ENCODE data around the gene EFCAB6. TPM values are rescaled to one million over a fixed set of nuclear protein-coding genes. Genes with fewer than 3 reads are reported as not detected.

Gene EFCAB6, protein sequence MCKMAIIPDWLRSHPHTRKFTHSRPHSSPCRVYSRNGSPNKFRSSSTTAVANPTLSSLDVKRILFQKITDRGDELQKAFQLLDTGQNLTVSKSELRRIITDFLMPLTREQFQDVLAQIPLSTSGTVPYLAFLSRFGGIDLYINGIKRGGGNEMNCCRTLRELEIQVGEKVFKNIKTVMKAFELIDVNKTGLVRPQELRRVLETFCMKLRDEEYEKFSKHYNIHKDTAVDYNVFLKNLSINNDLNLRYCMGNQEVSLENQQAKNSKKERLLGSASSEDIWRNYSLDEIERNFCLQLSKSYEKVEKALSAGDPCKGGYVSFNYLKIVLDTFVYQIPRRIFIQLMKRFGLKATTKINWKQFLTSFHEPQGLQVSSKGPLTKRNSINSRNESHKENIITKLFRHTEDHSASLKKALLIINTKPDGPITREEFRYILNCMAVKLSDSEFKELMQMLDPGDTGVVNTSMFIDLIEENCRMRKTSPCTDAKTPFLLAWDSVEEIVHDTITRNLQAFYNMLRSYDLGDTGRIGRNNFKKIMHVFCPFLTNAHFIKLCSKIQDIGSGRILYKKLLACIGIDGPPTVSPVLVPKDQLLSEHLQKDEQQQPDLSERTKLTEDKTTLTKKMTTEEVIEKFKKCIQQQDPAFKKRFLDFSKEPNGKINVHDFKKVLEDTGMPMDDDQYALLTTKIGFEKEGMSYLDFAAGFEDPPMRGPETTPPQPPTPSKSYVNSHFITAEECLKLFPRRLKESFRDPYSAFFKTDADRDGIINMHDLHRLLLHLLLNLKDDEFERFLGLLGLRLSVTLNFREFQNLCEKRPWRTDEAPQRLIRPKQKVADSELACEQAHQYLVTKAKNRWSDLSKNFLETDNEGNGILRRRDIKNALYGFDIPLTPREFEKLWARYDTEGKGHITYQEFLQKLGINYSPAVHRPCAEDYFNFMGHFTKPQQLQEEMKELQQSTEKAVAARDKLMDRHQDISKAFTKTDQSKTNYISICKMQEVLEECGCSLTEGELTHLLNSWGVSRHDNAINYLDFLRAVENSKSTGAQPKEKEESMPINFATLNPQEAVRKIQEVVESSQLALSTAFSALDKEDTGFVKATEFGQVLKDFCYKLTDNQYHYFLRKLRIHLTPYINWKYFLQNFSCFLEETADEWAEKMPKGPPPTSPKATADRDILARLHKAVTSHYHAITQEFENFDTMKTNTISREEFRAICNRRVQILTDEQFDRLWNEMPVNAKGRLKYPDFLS (N-terminal part only)
- 1.1 TPM for total RNA-seq
- 1.4 TPM for polyA plus RNA-seq
- long read RNA-seq, donor 1 = 0 reads
- long read RNA-seq, donor 2 = 0 reads
- long read RNA-seq, donor 3 = 0 reads
- long read RNA-seq, donor 4 = 0 reads
- long read RNA-seq, donor 5 = 0 reads
- long read RNA-seq, donor 6 = 0 reads
- long read RNA-seq, donor 7, partial matches to known transcripts = 121 of 121 reads
- long read RNA-seq, donor 7, other reads (novel, unspliced or antisense) = 0 of 121 reads
- long read RNA-seq, donor 8 = 0 reads
- long read RNA-seq, donor 9, partial matches to known transcripts = 46 of 46 reads
- long read RNA-seq, donor 9, other reads (novel, unspliced or antisense) = 0 of 46 reads
- long read RNA-seq, donor 10 = 0 reads

- Histone ChIP-seq H3K27me3 (ENCODE audit: control insufficient read depth in 2 of 2, insufficient read depth in 1 of 2, low read length in 1 of 2) (peaks cover 0 to 2% of the 10 kb centered on the region in 2 donors), H3K27ac (ENCODE audit: low read depth in 1 of 2, low read length in 1 of 2) (peak within 1 kb of the TSS; percentile 32 to 36), H3K4me1 (ENCODE audit: control insufficient read depth in 2 of 2, insufficient read depth in 2 of 2, low read length in 2 of 2) (peaks cover 12 to 16% of the 10 kb centered on the region in 2 donors), H3K36me3 (ENCODE audit: control insufficient read depth in 2 of 2, insufficient read depth in 2 of 2, low read length in 1 of 2) (no peaks in the 10 kb centered on the region), H3K9me3 (ENCODE audit: control insufficient read depth in 2 of 2, insufficient read depth in 1 of 2, low read length in 1 of 2) (no peaks in the 10 kb centered on the region), H3K4me3 (ENCODE audit: low read length in 2 of 2) (peak within 1 kb of the TSS; percentile 62 to 80)
- 1% methylated on average over 55 of the region's 55 CpGs for WGBS
- DNase-seq (ENCODE audit: low read depth in 6 of 9, low spot score in 9 of 9) = peak; percentile 79 to 96 (median 89)
These were observed at the start of gene EFCAB6 for GRCh38 chr22:43812149-43812842. EFCAB6 (minus strand) TSS chr22:43812305; CDS start chr22:43782318, 29,987 bp downstream.

- no peaks in the 10 kb centered on the region for H3K9me3 ChIP-seq (ENCODE audit: control insufficient read depth in 2 of 2, insufficient read depth in 1 of 2, low read length in 1 of 2)
- H3K4me1 ChIP-seq (ENCODE audit: control insufficient read depth in 2 of 2, insufficient read depth in 2 of 2, low read length in 2 of 2) = no peaks in the 10 kb centered on the region
- H3K27ac ChIP-seq (ENCODE audit: low read depth in 1 of 2, low read length in 1 of 2) = no peak overlapping the region
- H3K36me3 ChIP-seq (ENCODE audit: control insufficient read depth in 2 of 2, insufficient read depth in 2 of 2, low read length in 1 of 2) = no peaks in the 10 kb centered on the region
- 68% methylated on average over 9 of the region's 9 CpGs for WGBS
- H3K4me3 ChIP-seq (ENCODE audit: low read length in 2 of 2) = no peak overlapping the region
- DNase-seq (ENCODE audit: low read depth in 6 of 9, low spot score in 9 of 9) = no peak
- H3K27me3 ChIP-seq (ENCODE audit: control insufficient read depth in 2 of 2, insufficient read depth in 1 of 2, low read length in 1 of 2) = peaks cover 16 to 43% of the 10 kb centered on the region in 2 donors
These were observed 49.4 kb upstream of the EFCAB6 start for GRCh38 chr22:43861529-43861928.

DNA sequence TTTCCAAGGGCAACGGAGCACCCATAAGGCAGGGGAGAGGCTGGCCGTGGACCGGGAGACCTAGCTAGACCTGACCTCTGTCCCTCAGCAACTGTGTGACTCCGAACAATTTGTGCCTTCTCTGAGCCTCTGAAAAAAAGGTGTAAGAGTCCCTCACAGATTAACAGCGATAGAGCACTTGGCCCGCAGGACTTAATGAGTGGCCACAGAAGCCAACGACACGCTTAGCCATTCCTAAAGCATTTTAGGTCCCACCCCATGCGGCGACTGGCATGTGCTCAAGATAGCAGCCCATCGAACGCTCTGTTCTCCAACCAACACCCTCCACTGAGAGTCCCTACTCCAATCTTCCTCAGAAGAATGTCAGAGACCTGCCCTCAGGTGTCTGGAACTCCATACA lies 48.7 kb upstream of the EFCAB6 start:
- H3K36me3 ChIP-seq (ENCODE audit: control insufficient read depth in 2 of 2, insufficient read depth in 2 of 2, low read length in 1 of 2) = no peaks in the 10 kb centered on the region
- H3K4me3 ChIP-seq (ENCODE audit: low read length in 2 of 2) = no peak overlapping the region
- WGBS = 93% methylated on average over 12 of the region's 12 CpGs
- H3K9me3 ChIP-seq (ENCODE audit: control insufficient read depth in 2 of 2, insufficient read depth in 1 of 2, low read length in 1 of 2) = no peaks in the 10 kb centered on the region
- H3K27ac ChIP-seq (ENCODE audit: low read depth in 1 of 2, low read length in 1 of 2) = no peak overlapping the region
- H3K27me3 ChIP-seq (ENCODE audit: control insufficient read depth in 2 of 2, insufficient read depth in 1 of 2, low read length in 1 of 2) = peaks cover 16 to 43% of the 10 kb centered on the region in 2 donors
- DNase-seq (ENCODE audit: low read depth in 6 of 9, low spot score in 9 of 9) = no peak
- H3K4me1 ChIP-seq (ENCODE audit: control insufficient read depth in 2 of 2, insufficient read depth in 2 of 2, low read length in 2 of 2) = no peaks in the 10 kb centered on the region

- Histone ChIP-seq H3K4me1 (ENCODE audit: control insufficient read depth in 2 of 2, insufficient read depth in 2 of 2, low read length in 2 of 2) (no peaks in the 10 kb centered on the region), H3K27me3 (ENCODE audit: control insufficient read depth in 2 of 2, insufficient read depth in 1 of 2, low read length in 1 of 2) (peaks cover 16 to 43% of the 10 kb centered on the region in 2 donors), H3K36me3 (ENCODE audit: control insufficient read depth in 2 of 2, insufficient read depth in 2 of 2, low read length in 1 of 2) (no peaks in the 10 kb centered on the region), H3K27ac (ENCODE audit: low read depth in 1 of 2, low read length in 1 of 2) (no peak overlapping the region), H3K9me3 (ENCODE audit: control insufficient read depth in 2 of 2, insufficient read depth in 1 of 2, low read length in 1 of 2) (no peaks in the 10 kb centered on the region), H3K4me3 (ENCODE audit: low read length in 2 of 2) (no peak overlapping the region)
- DNase-seq (ENCODE audit: low read depth in 6 of 9, low spot score in 9 of 9) = no peak
- 77% methylated on average over 11 of the region's 11 CpGs for WGBS
These were observed 48.0 kb upstream of the EFCAB6 start for GRCh38 chr22:43860126-43860525.

- no peak for DNase-seq (ENCODE audit: low read depth in 6 of 9, low spot score in 9 of 9)
- WGBS = 90% methylated on average over 14 of the region's 14 CpGs
- Histone ChIP-seq H3K4me3 (ENCODE audit: low read length in 2 of 2) (no peak overlapping the region), H3K36me3 (ENCODE audit: control insufficient read depth in 2 of 2, insufficient read depth in 2 of 2, low read length in 1 of 2) (no peaks in the 10 kb centered on the region), H3K4me1 (ENCODE audit: control insufficient read depth in 2 of 2, insufficient read depth in 2 of 2, low read length in 2 of 2) (no peaks in the 10 kb centered on the region), H3K9me3 (ENCODE audit: control insufficient read depth in 2 of 2, insufficient read depth in 1 of 2, low read length in 1 of 2) (no peaks in the 10 kb centered on the region), H3K27me3 (ENCODE audit: control insufficient read depth in 2 of 2, insufficient read depth in 1 of 2, low read length in 1 of 2) (peaks cover 16 to 41% of the 10 kb centered on the region in 2 donors), H3K27ac (ENCODE audit: low read depth in 1 of 2, low read length in 1 of 2) (no peak overlapping the region)
These were observed 47.5 kb upstream of the EFCAB6 start for GRCh38 chr22:43859621-43860020.

- WGBS = 94% methylated on average over 7 of the region's 7 CpGs
- Histone ChIP-seq H3K4me3 (ENCODE audit: low read length in 2 of 2) (no peak overlapping the region), H3K9me3 (ENCODE audit: control insufficient read depth in 2 of 2, insufficient read depth in 1 of 2, low read length in 1 of 2) (no peaks in the 10 kb centered on the region), H3K27ac (ENCODE audit: low read depth in 1 of 2, low read length in 1 of 2) (no peak overlapping the region), H3K27me3 (ENCODE audit: control insufficient read depth in 2 of 2, insufficient read depth in 1 of 2, low read length in 1 of 2) (peaks cover 16 to 41% of the 10 kb centered on the region in 2 donors), H3K4me1 (ENCODE audit: control insufficient read depth in 2 of 2, insufficient read depth in 2 of 2, low read length in 2 of 2) (no peaks in the 10 kb centered on the region), H3K36me3 (ENCODE audit: control insufficient read depth in 2 of 2, insufficient read depth in 2 of 2, low read length in 1 of 2) (no peaks in the 10 kb centered on the region)
- no peak for DNase-seq (ENCODE audit: low read depth in 6 of 9, low spot score in 9 of 9)
These were observed 47.1 kb upstream of the EFCAB6 start for GRCh38 chr22:43859176-43859575.

- 36% methylated on average over 11 of the region's 11 CpGs for WGBS
- peaks cover 16 to 33% of the 10 kb centered on the region in 2 donors for H3K27me3 ChIP-seq (ENCODE audit: control insufficient read depth in 2 of 2, insufficient read depth in 1 of 2, low read length in 1 of 2)
These were observed 46.2 kb upstream of the EFCAB6 start for GRCh38 chr22:43858156-43858895.

More at GRCh38 chr22:43858156-43858895, 46.2 kb upstream of the EFCAB6 start:
- H3K4me1 ChIP-seq (ENCODE audit: control insufficient read depth in 2 of 2, insufficient read depth in 2 of 2, low read length in 2 of 2) = no peaks in the 10 kb centered on the region
- H3K27ac ChIP-seq (ENCODE audit: low read depth in 1 of 2, low read length in 1 of 2) = no peak overlapping the region
- H3K36me3 ChIP-seq (ENCODE audit: control insufficient read depth in 2 of 2, insufficient read depth in 2 of 2, low read length in 1 of 2) = no peaks in the 10 kb centered on the region
- peak in 4 of 9 donors; percentile 6 to 47 (median 14) for DNase-seq (ENCODE audit: low read depth in 6 of 9, low spot score in 9 of 9)
- H3K9me3 ChIP-seq (ENCODE audit: control insufficient read depth in 2 of 2, insufficient read depth in 1 of 2, low read length in 1 of 2) = no peaks in the 10 kb centered on the region
- no peak overlapping the region for H3K4me3 ChIP-seq (ENCODE audit: low read length in 2 of 2)

Measured in thymus (tissue), 14 donors.